BLaER1 treated with 17β-estradiol and CSF1 and Interleukin-3, amounts not matched to agents 10 nM and 100 nM (cell line): ENCODE results near the gene HMGN4.

Source experiments
- H3K27ac ChIP-seq, 11 experiments: shearing (Covaris generic); formaldehyde crosslinking; 2 replicates each; pipeline ENCODE4 v1.8.1; 2022
- H3K27me3 ChIP-seq, 11 experiments: shearing (Covaris generic); formaldehyde crosslinking; 2 replicates each; pipeline ENCODE4 v1.8.1; 2022
- H3K36me3 ChIP-seq, 11 experiments: shearing (Covaris generic); formaldehyde crosslinking; 2 replicates each; pipeline ENCODE4 v1.8.1; 2022
- H3K4me1 ChIP-seq, 10 experiments: shearing (Covaris generic); formaldehyde crosslinking; 2 replicates each; pipeline ENCODE4 v1.8.1; 2022
- H3K4me2 ChIP-seq, 11 experiments: shearing (Covaris generic); formaldehyde crosslinking; 2 replicates each; pipeline ENCODE4 v1.8.1; 2022
- H3K4me3 ChIP-seq, 10 experiments: shearing (Covaris generic); formaldehyde crosslinking; 2 replicates each; pipeline ENCODE4 v1.8.1; 2022
- H3K9ac ChIP-seq, 11 experiments: shearing (Covaris generic); formaldehyde crosslinking; 2 replicates each; pipeline ENCODE4 v1.8.1; 2022
- H3K9me3 ChIP-seq, 11 experiments: shearing (Covaris generic); formaldehyde crosslinking; replicated peaks in 1 of 11; 2 replicates each; pipeline ENCODE4 v1.8.1; 2022
- H4K20me1 ChIP-seq, 11 experiments: shearing (Covaris generic); formaldehyde crosslinking; 2 replicates each; pipeline ENCODE4 v1.8.1; 2022
- Cebpa-rat ChIP-seq, 11 experiments: shearing (Covaris generic); IDR thresholded peaks; 2 replicates each; pipeline ENCODE4 v1.8.1; 2022

The HMGN4 gene

DNA sequence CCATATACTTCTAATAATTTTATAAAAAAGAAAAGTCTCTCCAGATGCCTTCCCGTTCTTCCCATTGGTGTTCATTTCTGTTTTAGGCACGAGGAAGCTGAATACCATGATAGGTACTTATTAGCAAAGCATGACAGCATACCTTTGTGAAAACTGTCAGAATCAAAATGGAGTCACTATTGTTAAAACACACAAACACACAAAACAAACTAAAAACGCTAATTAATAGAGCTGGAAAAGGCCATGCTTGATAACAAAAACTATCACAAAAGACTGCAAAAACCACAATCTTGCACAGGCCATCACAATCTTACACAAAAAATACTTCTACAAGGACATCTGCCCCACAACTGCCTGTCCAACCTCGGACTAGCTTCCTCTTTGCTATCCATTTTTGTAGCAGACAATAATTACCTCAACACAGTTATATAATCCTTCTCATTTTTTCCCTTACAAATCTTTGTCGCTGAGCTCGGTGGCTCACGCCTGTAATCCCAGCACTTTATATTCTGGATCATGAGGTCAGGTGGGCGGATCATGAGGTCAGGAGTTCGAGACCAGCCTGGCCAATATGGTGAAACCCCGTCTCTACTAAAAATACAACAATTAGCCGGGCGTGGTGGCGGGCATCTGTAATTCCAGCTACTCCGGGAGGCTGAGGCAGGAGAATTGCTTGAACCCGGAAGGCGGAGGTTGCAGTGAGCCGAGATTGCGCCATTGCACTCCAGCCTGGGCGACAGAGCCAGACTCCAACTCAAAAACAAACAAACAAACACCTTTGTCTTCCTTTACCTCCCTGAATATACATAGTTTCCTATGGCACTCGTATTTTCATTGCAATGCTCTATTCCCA, 55.3 kb downstream of the HMGN4 start:
- TF ChIP-seq Cebpa-rat (IDR thresholded peaks at IDR 0.05): no peak
- Histone ChIP-seq H3K27me3 (peaks cover 0 to 17% (median 12%) of the 10 kb centered on the region in 11 experiments; a peak in 12 of 22 replicates), H3K27ac (no peak overlapping the region), H4K20me1 (peaks cover 0 to 15% (median 10%) of the 10 kb centered on the region in 11 experiments; a peak in 14 of 22 replicates), H3K4me1 (peaks cover 15 to 44% (median 22%) of the 10 kb centered on the region in 10 experiments), H3K36me3 (peaks cover 6 to 9% (median 8%) of the 10 kb centered on the region in 11 experiments), H3K9ac (no peak overlapping the region), H3K4me2 (peak overlapping the region in 1 of 11 experiments; percentile 23; a peak in 2 of 22 replicates), H3K9me3 (no peaks in the 10 kb centered on the region), H3K4me3 (no peak overlapping the region)

DNA sequence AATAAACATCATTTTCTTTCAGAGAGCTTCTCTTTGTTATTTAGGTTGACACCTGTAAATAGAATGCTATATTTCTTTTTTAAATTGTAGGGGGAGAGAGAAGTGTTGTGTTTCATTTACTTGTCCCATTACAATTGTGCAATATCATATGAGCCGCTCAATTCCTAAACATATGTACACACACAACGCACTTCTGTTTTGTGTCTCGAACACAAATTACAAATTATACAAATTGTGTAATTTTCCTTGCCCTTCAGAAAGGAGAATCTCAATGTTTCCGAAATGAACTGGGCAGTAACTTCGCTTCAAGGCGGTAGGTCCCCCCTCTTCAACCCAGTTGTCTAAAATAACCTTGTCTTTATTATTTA, 55.9 kb downstream of the HMGN4 start:
- peaks cover 0 to 17% (median 12%) of the 10 kb centered on the region in 11 experiments; a peak in 12 of 22 replicates for H3K27me3 ChIP-seq
- H3K9ac ChIP-seq: no peak overlapping the region
- H3K4me2 ChIP-seq: 0 out of 22 replicates have a peak overlapping the region, but pooled peaks of 1 of the 11 experiments have one; percentile 23
- H3K27ac ChIP-seq: no peak overlapping the region
- no peak overlapping the region for H3K4me3 ChIP-seq
- H3K4me1 ChIP-seq: peaks cover 16 to 47% (median 25%) of the 10 kb centered on the region in 10 experiments
- peaks cover 0 to 19% (median 11%) of the 10 kb centered on the region in 11 experiments; a peak in 14 of 22 replicates for H4K20me1 ChIP-seq
- no peaks in the 10 kb centered on the region for H3K9me3 ChIP-seq
- TF ChIP-seq Cebpa-rat (IDR thresholded peaks at IDR 0.05): 0 out of 22 replicates have a peak, but pooled peaks of 1 of the 11 experiments have one; percentile 3
- peaks cover 12 to 16% (median 14%) of the 10 kb centered on the region in 11 experiments for H3K36me3 ChIP-seq

DNA sequence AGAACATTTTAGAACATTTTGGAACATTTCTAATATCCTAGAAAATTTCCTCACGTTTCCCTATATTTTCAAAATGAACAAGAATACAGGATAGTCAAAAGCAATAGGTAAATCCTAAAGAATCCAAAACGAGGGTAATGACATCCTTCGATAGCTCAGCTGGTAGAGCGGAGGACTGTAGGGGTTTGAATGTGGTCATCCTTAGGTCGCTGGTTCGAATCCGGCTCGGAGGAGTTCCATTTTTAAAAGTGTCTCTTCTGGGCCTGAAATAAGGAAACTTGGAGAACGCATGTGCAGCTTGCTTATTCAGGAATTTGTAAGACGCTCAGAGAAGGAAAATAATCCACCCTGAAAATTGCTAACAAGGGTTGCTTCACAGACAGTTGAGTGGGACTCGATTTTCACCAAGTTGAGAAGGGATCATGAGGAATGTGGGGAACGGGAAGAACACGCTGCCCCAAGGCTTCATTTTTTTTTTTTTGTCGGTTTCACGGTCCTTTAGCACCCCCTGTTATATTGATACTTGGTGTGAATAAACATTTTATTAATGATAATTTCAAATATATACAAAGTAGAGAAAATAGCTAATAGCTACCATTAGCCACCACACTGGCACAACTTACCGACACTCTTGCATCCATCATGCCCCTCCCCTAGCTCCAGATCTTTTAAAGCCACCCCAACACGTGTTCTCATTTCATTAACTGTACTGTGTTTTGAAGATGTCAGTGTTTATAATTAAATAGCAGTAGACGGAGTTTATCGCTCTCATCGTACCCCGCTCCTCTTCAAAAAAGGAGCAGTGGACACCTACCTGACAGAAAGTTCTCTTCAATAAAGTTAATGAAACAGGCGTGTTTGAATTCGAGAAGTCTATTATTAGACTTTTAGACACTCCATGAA, 56.8 kb downstream of the HMGN4 start:
- peaks cover 0 to 17% (median 12%) of the 10 kb centered on the region in 11 experiments; a peak in 12 of 22 replicates for H3K27me3 ChIP-seq
- peak overlapping the region; percentile 90 to 98 (median 95); a peak in 18 of 20 replicates for H3K4me3 ChIP-seq
- no peaks in the 10 kb centered on the region for H3K9me3 ChIP-seq
- H3K27ac ChIP-seq: peak overlapping the region in 9 of 11 experiments; percentile 91 to 97 (median 94); a peak in 16 of 22 replicates
- H4K20me1 ChIP-seq: peaks cover 0 to 26% (median 11%) of the 10 kb centered on the region in 11 experiments; a peak in 14 of 22 replicates
- peak overlapping the region in 10 of 11 experiments; percentile 0 to 98 (median 95); a peak in 16 of 22 replicates for H3K9ac ChIP-seq
- peak overlapping the region; percentile 77 to 99 (median 93) for H3K4me2 ChIP-seq
- peaks cover 20 to 24% (median 23%) of the 10 kb centered on the region in 11 experiments for H3K36me3 ChIP-seq
- TF ChIP-seq Cebpa-rat (IDR thresholded peaks at IDR 0.05): no peak
- H3K4me1 ChIP-seq: peaks cover 16 to 47% (median 25%) of the 10 kb centered on the region in 10 experiments

DNA sequence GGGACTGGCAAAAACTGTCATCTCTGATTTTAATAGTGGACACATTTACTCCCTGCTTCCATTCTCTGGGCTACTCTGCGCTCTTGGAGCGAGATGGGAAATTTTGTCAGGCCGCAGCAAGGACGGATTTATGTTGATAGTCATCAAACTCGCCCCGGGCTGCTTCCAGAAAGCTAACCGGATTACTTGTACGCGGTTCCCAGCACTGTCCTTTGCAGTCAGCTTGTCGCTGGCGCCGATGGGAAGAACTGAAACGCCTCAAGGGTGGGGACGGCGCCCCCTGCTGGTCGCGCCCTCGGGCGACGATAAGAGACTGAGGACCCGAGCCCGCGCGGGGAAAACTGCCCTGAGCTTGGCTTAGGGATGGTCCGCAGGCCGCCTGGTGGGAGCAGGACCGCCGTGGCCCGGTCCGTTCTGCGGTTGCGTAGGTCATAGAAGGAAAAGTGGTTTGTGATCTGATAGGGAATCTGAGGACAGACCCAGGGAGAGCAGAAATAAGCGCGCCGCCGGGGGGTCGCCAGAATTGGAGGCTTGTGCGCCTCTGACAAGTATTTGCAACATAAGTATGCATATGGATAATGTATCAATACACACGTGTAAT, 57.6 kb downstream of the HMGN4 start:
- Histone ChIP-seq H4K20me1 (peaks cover 0 to 32% (median 11%) of the 10 kb centered on the region in 11 experiments; a peak in 14 of 22 replicates), H3K4me1 (peaks cover 16 to 47% (median 25%) of the 10 kb centered on the region in 10 experiments), H3K4me2 (peak overlapping the region; percentile 77 to 99 (median 93)), H3K4me3 (peak overlapping the region; percentile 90 to 98 (median 95)), H3K27me3 (peaks cover 0 to 17% (median 12%) of the 10 kb centered on the region in 11 experiments; a peak in 12 of 22 replicates), H3K9me3 (no peaks in the 10 kb centered on the region), H3K27ac (peak overlapping the region in 10 of 11 experiments; percentile 89 to 97 (median 94); a peak in 19 of 22 replicates), H3K36me3 (peaks cover 27 to 32% (median 29%) of the 10 kb centered on the region in 11 experiments), H3K9ac (peak overlapping the region; percentile 0 to 98 (median 95); a peak in 20 of 22 replicates)
- no peak for TF ChIP-seq Cebpa-rat (IDR thresholded peaks at IDR 0.05)
